Thoracic aorta (tissue), 2 donors: ENCODE results near the gene ZNF836. TPM values are rescaled to one million over a fixed set of nuclear protein-coding genes. Genes with fewer than 3 reads are reported as not detected.

Experiments
- ATAC-seq: fragments of 150-250 bp; one replicate; pipeline ENCODE4 v1.8.0; 2017; ENCODE audit warnings: low read depth; ENCODE audit not compliant: insufficient number of reproducible peaks, low FRiP score
- DNase-seq: peaks from one replicate; pipeline ENCODE4 v3.0.0-alpha.2; 2020; ENCODE audit warnings: low spot score
- H3K27ac ChIP-seq, 2 donors: fragments of 200-600 bp; sonication (generic); 1 replicate in 1 of 2; 2 replicates in 1 of 2; pipeline ENCODE4 v1.5.1; 2016; ENCODE audit warnings: mild to moderate bottlenecking in 2 of 2, moderate library complexity in 2 of 2
- H3K27me3 ChIP-seq: fragments of 200-600 bp; sonication (generic); replicated peaks from 2 replicates; pipeline ENCODE4 v1.6.0; 2016; ENCODE audit warnings: mild to moderate bottlenecking; ENCODE audit not compliant: insufficient read depth
- H3K36me3 ChIP-seq: fragments of 200-600 bp; sonication (generic); one replicate; pipeline ENCODE4 v1.5.1; 2016
- H3K4me1 ChIP-seq, 2 donors: fragments of 200-600 bp; sonication (generic); 1 replicate in 1 of 2; 2 replicates in 1 of 2; pipeline versions ENCODE4 v1.5.1 to v1.6.0; 2016; ENCODE audit warnings: low read depth in 2 of 2, mild to moderate bottlenecking in 1 of 2; ENCODE audit not compliant: control insufficient read depth in 1 of 2
- H3K4me3 ChIP-seq: fragments of 200-600 bp; sonication (generic); 2 replicates; pipeline ENCODE4 v1.5.1; 2016; ENCODE audit warnings: mild to moderate bottlenecking
- H3K9me3 ChIP-seq: fragments of 200-600 bp; sonication (generic); 2 replicates; pipeline ENCODE4 v1.5.1; 2016
- total RNA-seq, 2 donors: library from RNA; depleted of rRNA; stranded (reverse); fragments of >200 nt; gene quantifications; one replicate each; pipeline versions ENCODE4 v1.1.0 to v1.2.3, GENCODE V29; 2016
- TF ChIP-seq, protein P1 (sequence below): fragments of 200-600 bp; sonication (generic); IDR thresholded peaks from one replicate; pipeline ENCODE4 v1.5.1; 2019; ENCODE audit warnings: antibody characterized with exemption

The ZNF836 gene
- total RNA-seq, 2 donors from 2014 or later = 8.4 to 29.3 TPM

GRCh38 chr19:52191389-52191788 lies 20.0 kb upstream of the ZNF836 start:
- peak overlapping the region; percentile 98 to 99 for H3K27ac ChIP-seq
- ATAC-seq (no peak), DNase-seq (no peak)
- H3K36me3 ChIP-seq = peaks cover 6% of the 10 kb centered on the region
- peaks cover 20 to 54% of the 10 kb centered on the region in 2 donors for H3K4me1 ChIP-seq
- H3K4me3 ChIP-seq = peak overlapping the region; percentile 97
- H3K9me3 ChIP-seq = no peaks in the 10 kb centered on the region
- no peaks in the 10 kb centered on the region for H3K27me3 ChIP-seq
- TF ChIP-seq, protein P1, sequence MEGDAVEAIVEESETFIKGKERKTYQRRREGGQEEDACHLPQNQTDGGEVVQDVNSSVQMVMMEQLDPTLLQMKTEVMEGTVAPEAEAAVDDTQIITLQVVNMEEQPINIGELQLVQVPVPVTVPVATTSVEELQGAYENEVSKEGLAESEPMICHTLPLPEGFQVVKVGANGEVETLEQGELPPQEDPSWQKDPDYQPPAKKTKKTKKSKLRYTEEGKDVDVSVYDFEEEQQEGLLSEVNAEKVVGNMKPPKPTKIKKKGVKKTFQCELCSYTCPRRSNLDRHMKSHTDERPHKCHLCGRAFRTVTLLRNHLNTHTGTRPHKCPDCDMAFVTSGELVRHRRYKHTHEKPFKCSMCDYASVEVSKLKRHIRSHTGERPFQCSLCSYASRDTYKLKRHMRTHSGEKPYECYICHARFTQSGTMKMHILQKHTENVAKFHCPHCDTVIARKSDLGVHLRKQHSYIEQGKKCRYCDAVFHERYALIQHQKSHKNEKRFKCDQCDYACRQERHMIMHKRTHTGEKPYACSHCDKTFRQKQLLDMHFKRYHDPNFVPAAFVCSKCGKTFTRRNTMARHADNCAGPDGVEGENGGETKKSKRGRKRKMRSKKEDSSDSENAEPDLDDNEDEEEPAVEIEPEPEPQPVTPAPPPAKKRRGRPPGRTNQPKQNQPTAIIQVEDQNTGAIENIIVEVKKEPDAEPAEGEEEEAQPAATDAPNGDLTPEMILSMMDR = no peak

- peaks cover 3% of the 10 kb centered on the region for H3K36me3 ChIP-seq
- H3K9me3 ChIP-seq = no peaks in the 10 kb centered on the region
- H3K27ac ChIP-seq = peak overlapping the region; percentile 98 to 99
- no peaks in the 10 kb centered on the region for H3K27me3 ChIP-seq
- H3K4me1 ChIP-seq = peaks cover 20 to 51% of the 10 kb centered on the region in 2 donors
- peak overlapping the region; percentile 97 for H3K4me3 ChIP-seq
- no peak for DNase-seq
- TF ChIP-seq, protein P1 = no peak
- ATAC-seq = no peak
Observed at GRCh38 chr19:52190487-52191293, 19.3 kb upstream of the ZNF836 start.

DNA sequence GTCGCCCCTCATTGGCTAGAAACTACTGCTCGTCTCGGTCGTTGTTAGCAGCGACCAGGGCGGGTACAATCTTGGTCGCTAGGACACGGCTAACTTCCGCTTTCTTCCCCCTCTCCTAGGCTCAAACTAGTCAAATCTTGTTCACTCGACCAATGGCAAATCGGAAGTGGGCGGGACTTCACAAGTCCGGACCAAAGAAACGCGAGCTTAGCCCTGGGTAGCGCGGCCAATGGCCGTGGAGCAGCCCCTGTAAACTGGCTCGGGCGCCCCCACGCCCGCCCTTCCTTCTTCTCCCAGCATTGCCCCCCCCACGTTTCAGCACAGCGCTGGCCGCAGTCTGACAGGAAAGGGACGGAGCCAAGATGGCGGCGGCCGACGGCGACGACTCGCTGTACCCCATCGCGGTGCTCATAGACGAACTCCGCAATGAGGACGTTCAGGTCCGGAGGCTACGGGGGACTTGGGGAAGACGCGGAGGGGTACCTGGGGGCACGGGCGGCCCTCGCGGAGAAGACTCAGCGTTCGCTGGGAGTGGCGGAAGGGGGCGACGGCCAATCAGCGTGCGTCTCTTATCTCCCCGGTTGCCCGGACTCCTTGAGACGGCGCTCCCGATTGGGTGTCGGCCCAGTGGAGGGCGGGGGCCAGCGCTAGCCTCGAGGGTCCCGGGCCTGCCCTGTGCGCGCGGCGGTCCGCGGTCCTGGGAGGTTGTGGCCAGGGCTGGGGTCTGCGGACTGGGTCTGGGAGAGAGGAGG lies 18.5 kb upstream of the ZNF836 start, which contains the start of gene PPP2R1A:
Gene PPP2R1A (plus strand): TSS at position 318 of the 752 bp plus-strand sequence. CDS start 45 bp downstream, at position 363.
- Histone ChIP-seq H3K4me1 (peaks cover 20 to 43% of the 10 kb centered on the region in 2 donors), H3K4me3 (peak within 1 kb of the TSS; percentile 97), H3K36me3 (no peaks in the 10 kb centered on the region), H3K27me3 (no peaks in the 10 kb centered on the region), H3K9me3 (no peaks in the 10 kb centered on the region), H3K27ac (peak within 1 kb of the TSS; percentile 98 to 99)
- ATAC-seq (peak; percentile 91), DNase-seq (peak; percentile 99)
- TF ChIP-seq, protein P1 = no peak

GRCh38 chr19:52188822-52189734 lies 17.7 kb upstream of the ZNF836 start:
- peak; percentile 3 for ATAC-seq
- no peaks in the 10 kb centered on the region for H3K36me3 ChIP-seq
- DNase-seq = peak; percentile 19
- no peaks in the 10 kb centered on the region for H3K9me3 ChIP-seq
- H3K27ac ChIP-seq = peak overlapping the region; percentile 87 to 90
- TF ChIP-seq, protein P1 = peak; percentile 15
- peak overlapping the region; percentile 72 for H3K4me3 ChIP-seq
- no peaks in the 10 kb centered on the region for H3K27me3 ChIP-seq
- H3K4me1 ChIP-seq = peaks cover 20 to 39% of the 10 kb centered on the region in 2 donors
